H1 (cell line): ENCODE results near the gene JAG2. TPM values are rescaled to one million over a fixed set of nuclear protein-coding genes. Genes with fewer than 3 reads are reported as not detected.

Experiments
- CTCF ChIA-PET: fragments of 300-600 bp; sonication (Branson Sonifier 250); formaldehyde crosslinking; loops from one replicate; lab custom pipeline; 2021; ENCODE audit not compliant: partially characterized antibody; lab: Charles Lee
- POLR2A ChIA-PET: fragments of 300-600 bp; sonication (Branson Sonifier 250); formaldehyde crosslinking; loops from one replicate; lab custom pipeline; 2021; ENCODE audit warnings: inconsistent platforms; ENCODE audit not compliant: partially characterized antibody; lab: Charles Lee
- DNase-seq, 2 experiments: peaks; one replicate each; pipeline versions ENCODE4 v3.0.0 to v3.0.0-alpha.2; 2010 to 2022; ENCODE audit warnings: low spot score in 2 of 2, low read depth in 1 of 2, mixed read lengths in 1 of 2
- FAIRE-seq: peaks from 2 replicates; lab custom pipeline; 2011; peaks lifted over from hg19 to GRCh38; lab: Jason Lieb, UNC
- H2AFZ ChIP-seq: 2 replicates; pipeline ENCODE4 v1.8.1; 2012; ENCODE audit warnings: low read length, inconsistent platforms
- H2AK5ac ChIP-seq: 2 replicates; pipeline ENCODE4 v1.6.1; 2013; ENCODE audit warnings: low read depth, low read length
- H2BK120ac ChIP-seq: replicated peaks from 2 replicates; pipeline ENCODE3; 2013; ENCODE audit warnings: low read depth, low read length, inconsistent platforms
- H2BK12ac ChIP-seq: 2 replicates; pipeline ENCODE4 v1.6.1; 2013; ENCODE audit warnings: low read depth, low read length
- H2BK15ac ChIP-seq: 2 replicates; pipeline ENCODE4 v1.6.1; 2013; ENCODE audit warnings: low read length
- H2BK20ac ChIP-seq: 2 replicates; pipeline ENCODE4 v1.6.1; 2013; ENCODE audit warnings: low read length
- H2BK5ac ChIP-seq: 2 replicates; pipeline ENCODE4 v1.6.1; 2013; ENCODE audit warnings: low read depth, low read length
- H3K14ac ChIP-seq: 2 replicates; pipeline ENCODE4 v1.6.1; 2013; ENCODE audit warnings: inconsistent platforms; ENCODE audit not compliant: insufficient read length
- H3K18ac ChIP-seq: 2 replicates; pipeline ENCODE4 v1.6.1; 2013; ENCODE audit warnings: low read length; ENCODE audit errors: extremely low read depth
- H3K23ac ChIP-seq: 2 replicates; pipeline ENCODE4 v1.6.1; 2013; ENCODE audit warnings: inconsistent platforms; ENCODE audit not compliant: insufficient read length
- H3K23me2 ChIP-seq: 2 replicates; pipeline ENCODE4 v1.6.1; 2013; ENCODE audit warnings: low read depth, low read length
- H3K27ac ChIP-seq: 2 replicates; pipeline ENCODE4 v1.6.1; 2011; ENCODE audit warnings: low read depth, low read length, inconsistent platforms
- H3K27me3 ChIP-seq, 4 experiments: replicated peaks in 1 of 4; 1 replicate in 1 of 4; 2 replicates in 3 of 4; pipeline versions ENCODE4 v1.6.1 to v1.8.1; 2011 to 2013; ENCODE audit warnings: low read length in 3 of 4, mild to moderate bottlenecking in 3 of 4, inconsistent platforms in 2 of 4, mixed read lengths in 2 of 4, moderate library complexity in 1 of 4; ENCODE audit not compliant: control insufficient read depth in 3 of 4, insufficient read depth in 3 of 4; ENCODE audit errors: extremely low read depth in 1 of 4
- H3K36me3 ChIP-seq, 4 experiments: 2 replicates each; pipeline versions ENCODE4 v1.6.1 to v1.8.1; 2011 to 2013; ENCODE audit warnings: mild to moderate bottlenecking in 4 of 4, low read length in 3 of 4, moderate library complexity in 2 of 4, control low read depth in 1 of 4, inconsistent platforms in 1 of 4; ENCODE audit not compliant: insufficient read depth in 4 of 4, control insufficient read depth in 2 of 4
- H3K4ac ChIP-seq: replicated peaks from 2 replicates; pipeline ENCODE3; 2013; ENCODE audit warnings: low read length, low read depth, mixed read lengths, inconsistent platforms; ENCODE audit not compliant: insufficient read length
- H3K4me1 ChIP-seq, 4 experiments: replicated peaks in 1 of 4; 1 replicate in 1 of 4; 2 replicates in 3 of 4; pipeline versions ENCODE4 v1.6.1 to v1.8.1; 2011 to 2013; ENCODE audit warnings: low read length in 3 of 4, inconsistent platforms in 2 of 4, mixed read lengths in 1 of 4; ENCODE audit not compliant: insufficient read depth in 4 of 4, control insufficient read depth in 3 of 4
- H3K4me2 ChIP-seq, 2 experiments: 2 replicates each; pipeline versions ENCODE4 v1.6.1 to v1.8.1; 2011 to 2013; ENCODE audit warnings: low read depth in 2 of 2, low read length in 2 of 2, control low read depth in 1 of 2, inconsistent platforms in 1 of 2, mild to moderate bottlenecking in 1 of 2; ENCODE audit not compliant: insufficient read depth in 1 of 2
- H3K4me3 ChIP-seq, 4 experiments: fragments of 200-600, 300-600 bp in 1 of 4; sonication (generic), shearing (Covaris generic), sonication (Bioruptor Twin) in 1 of 4; 2 replicates each; pipeline versions ENCODE4 v1.5.1 to v1.8.1; 2011 to 2016; ENCODE audit warnings: low read length in 4 of 4, low read depth in 3 of 4, control low read depth in 2 of 4, inconsistent platforms in 2 of 4, mild to moderate bottlenecking in 2 of 4, mixed read lengths in 1 of 4, moderate library complexity in 1 of 4; ENCODE audit not compliant: insufficient read depth in 2 of 4; ENCODE audit errors: extremely low read depth in 1 of 4
- H3K56ac ChIP-seq: replicated peaks from 2 replicates; pipeline ENCODE3; 2013; ENCODE audit warnings: low read depth, mild to moderate bottlenecking, mixed read lengths, low read length, inconsistent platforms; ENCODE audit not compliant: insufficient read length
- H3K79me1 ChIP-seq: 2 replicates; pipeline ENCODE4 v1.6.1; 2013; ENCODE audit warnings: low read depth, low read length, control low read depth
- H3K79me2 ChIP-seq, 2 experiments: 2 replicates each; pipeline versions ENCODE4 v1.6.1 to v1.8.1; 2012 to 2013; ENCODE audit warnings: low read length in 2 of 2, mild to moderate bottlenecking in 2 of 2, inconsistent platforms in 1 of 2; ENCODE audit not compliant: insufficient read depth in 2 of 2, control insufficient read depth in 1 of 2
- H3K9ac ChIP-seq, 4 experiments: replicated peaks in 1 of 4; 1 replicate in 1 of 4; 2 replicates in 3 of 4; pipeline versions ENCODE4 v1.6.1 to v1.8.1; 2011 to 2013; ENCODE audit warnings: low read depth in 3 of 4, low read length in 3 of 4, control low read depth in 2 of 4, mild to moderate bottlenecking in 2 of 4, moderate library complexity in 2 of 4, inconsistent platforms in 1 of 4; ENCODE audit errors: extremely low read depth in 1 of 4
- H3K9me3 ChIP-seq, 2 experiments: 2 replicates each; pipeline versions ENCODE4 v1.6.1 to v1.8.1; 2012 to 2013; ENCODE audit warnings: mild to moderate bottlenecking in 2 of 2, moderate library complexity in 2 of 2, control low read depth in 1 of 2, inconsistent platforms in 1 of 2, low read depth in 1 of 2, low read length in 1 of 2, mixed read lengths in 1 of 2; ENCODE audit not compliant: insufficient read depth in 2 of 2
- H4K20me1 ChIP-seq, 2 experiments: replicated peaks in 1 of 2; 2 replicates each; pipeline versions ENCODE3 to v1.8.1; 2011 to 2013; ENCODE audit warnings: inconsistent platforms in 2 of 2, low read length in 2 of 2, mild to moderate bottlenecking in 1 of 2; ENCODE audit not compliant: insufficient read depth in 2 of 2, control insufficient read depth in 1 of 2
- H4K5ac ChIP-seq: 2 replicates; pipeline ENCODE4 v1.6.1; 2013; ENCODE audit warnings: low read length, low read depth, mixed read lengths, inconsistent platforms; ENCODE audit not compliant: insufficient read length
- H4K8ac ChIP-seq: 2 replicates; pipeline ENCODE4 v1.8.0; 2013; ENCODE audit warnings: mild to moderate bottlenecking, moderate library complexity, low read length, inconsistent platforms; ENCODE audit not compliant: insufficient read depth; ENCODE audit errors: extremely low read depth
- H4K91ac ChIP-seq: replicated peaks from 2 replicates; pipeline ENCODE3; 2013; ENCODE audit warnings: low read length, mixed read lengths, inconsistent platforms; ENCODE audit not compliant: insufficient read length
- ATF3 ChIP-seq: IDR thresholded peaks from 2 replicates; pipeline ENCODE4 v1.6.1; 2011; ENCODE audit warnings: low read depth, mild to moderate bottlenecking, low read length; ENCODE audit not compliant: insufficient read depth
- BACH1 ChIP-seq: IDR thresholded peaks from 2 replicates; pipeline ENCODE4 v1.6.1; 2012; ENCODE audit warnings: low read length, improper control_type of control experiment
- CHD1 ChIP-seq: IDR thresholded peaks from 2 replicates; pipeline ENCODE4 v1.6.1; 2012; ENCODE audit warnings: low read depth, low read length, improper control_type of control experiment
- CTBP2 ChIP-seq: IDR thresholded peaks from 2 replicates; pipeline ENCODE4 v1.7.0; 2011; ENCODE audit warnings: borderline replicate concordance, mild to moderate bottlenecking, moderate library complexity, mixed read lengths, low read length; ENCODE audit not compliant: insufficient read depth, insufficient read length
- E2F6 ChIP-seq: IDR thresholded peaks from 2 replicates; pipeline ENCODE4 v1.6.1; 2012; ENCODE audit warnings: inconsistent platforms
- GTF2F1 ChIP-seq: IDR thresholded peaks from 2 replicates; pipeline ENCODE4 v1.6.1; 2012; ENCODE audit warnings: low read depth, low read length, improper control_type of control experiment, borderline replicate concordance
- HDAC6 ChIP-seq: IDR thresholded peaks from one replicate; pipeline ENCODE4 v1.7.1; 2012; ENCODE audit warnings: low read depth, mild to moderate bottlenecking, inconsistent platforms, low read length, moderate library complexity
- MAX ChIP-seq: IDR thresholded peaks from 2 replicates; pipeline ENCODE4 v1.6.1; 2012; ENCODE audit warnings: inconsistent platforms
- RAD21 ChIP-seq, 2 experiments: IDR thresholded peaks in 1 of 2; conservative IDR thresholded peaks in 1 of 2; 2 replicates each; pipeline ENCODE4 v1.6.1; 2011; ENCODE audit warnings: low read depth in 2 of 2, low read length in 2 of 2, improper control_type of control experiment in 1 of 2, inconsistent platforms in 1 of 2, mild to moderate bottlenecking in 1 of 2, moderate library complexity in 1 of 2
- SIRT6 ChIP-seq: IDR thresholded peaks from one replicate; pipeline ENCODE4 v1.7.1; 2012; ENCODE audit warnings: low read length, inconsistent platforms
- SP1 ChIP-seq: IDR thresholded peaks from 2 replicates; pipeline ENCODE4 v1.6.1; 2011; ENCODE audit warnings: low read depth, low read length
- TCF12 ChIP-seq: IDR thresholded peaks from 2 replicates; pipeline ENCODE4 v1.6.1; 2011; ENCODE audit warnings: low read depth, mild to moderate bottlenecking, low read length
- YY1 ChIP-seq: IDR thresholded peaks from 2 replicates; pipeline ENCODE4 v1.6.1; 2011; ENCODE audit warnings: low read depth, mild to moderate bottlenecking, low read length
- whole genome bisulfite sequencing, 2 experiments: shearing (Covaris generic) in 1 of 2; methylation state at CpG; one replicate each; pipeline versions ENCODE4 v1.1.6 to v1.1.7; 2013 to 2015; ENCODE audit warnings: low lambda C conversion rate in 2 of 2, mixed read lengths in 2 of 2, inconsistent platforms in 1 of 2, low coverage in 1 of 2, missing lambda C conversion rate in 1 of 2; ENCODE audit not compliant: insufficient replicate concordance in 2 of 2, insufficient coverage in 1 of 2, insufficient read length in 1 of 2; ENCODE audit errors: extremely low coverage in 1 of 2, missing lambda C conversion rate in 1 of 2; 5-methylcytosine and 5-hydroxymethylcytosine counted together
- polyA plus RNA-seq, 7 experiments: library from polyadenylated mRNA; depleted of rRNA in 3 of 7; stranded (reverse) in 5 of 7; unstranded in 2 of 7; fragments of >200 nt in 5 of 7; fragments of 200-250 nt in 2 of 7; gene quantifications; 1 replicate in 5 of 7; 2 replicates in 1 of 7; 4 replicates in 1 of 7; pipeline versions ENCODE4 v1.2.1 to v1.2.3, GENCODE V29; 2011 to 2013; ENCODE audit warnings: missing spikeins in 2 of 7, mixed read lengths in 2 of 7
- total RNA-seq: library from RNA; stranded (reverse); fragmentation: NEBNext Ultra II Directional; extraction: Animal tissue kit (Norgen Biotek cat#: 25700); gene quantifications from 2 replicates; pipeline ENCODE4 v1.2.1, GENCODE V29; 2021

The JAG2 gene
- total and polyA plus RNA-seq, 2 of the 8 experiments (the other 6 are each of a cell fraction or from before 2014, with no cell fraction given), result 2.8 to 6.2 TPM

GRCh38 chr14:105207460-105207901 is 38.9 kb upstream of the JAG2 start:
- H3K14ac ChIP-seq, result no peak overlapping the region
- no peak overlapping the region for H2BK5ac ChIP-seq
- no peak overlapping the region for H2AFZ ChIP-seq
- DNase-seq (no peak), FAIRE-seq (no peak)
- H3K4me2 ChIP-seq, result no peak overlapping the region
- H2BK120ac ChIP-seq, result no peak overlapping the region
- H3K27ac ChIP-seq, result no peak overlapping the region
- H3K23ac ChIP-seq, result no peak overlapping the region
- no peak overlapping the region for H2BK20ac ChIP-seq
- no peak overlapping the region for H4K5ac ChIP-seq
- no peak overlapping the region for H3K9ac ChIP-seq
- no peak overlapping the region for H3K56ac ChIP-seq
- WGBS, 2 experiments, result 88% methylated on average over 11 of the region's 13 CpGs; no CpG with 5 or more reads in 1 of the 2 experiments
- H3K4ac ChIP-seq, result no peak overlapping the region
- H3K36me3 ChIP-seq, result no peaks in the 10 kb centered on the region
- peaks cover 3 to 10% of the 10 kb centered on the region in 2 experiments for H4K20me1 ChIP-seq
- no peak overlapping the region for H2BK12ac ChIP-seq
- no peak overlapping the region for H3K4me3 ChIP-seq
- no peak overlapping the region for H3K18ac ChIP-seq
- ChIA-PET POLR2A (no interaction called here), CTCF (interaction anchor here (0.9 to 1.4 kb wide), 11 partner anchors 9 to 190 kb away, joined by 3 to 9 read pairs (median 3); partner anchors contain the start of gene TEX22)
- H2BK15ac ChIP-seq, result no peak overlapping the region
- H3K9me3 ChIP-seq, result no peaks in the 10 kb centered on the region
- no peaks in the 10 kb centered on the region for H3K79me1 ChIP-seq
- H3K27me3 ChIP-seq, result peaks cover 0 to 2% (median 0%) of the 10 kb centered on the region in 4 experiments; a peak in 2 of 7 replicates
- H3K4me1 ChIP-seq, result peaks cover 0 to 4% (median 0%) of the 10 kb centered on the region in 4 experiments; a peak in 1 of 7 replicates
- H3K79me2 ChIP-seq, result no peaks in the 10 kb centered on the region
- no peaks in the 10 kb centered on the region for H3K23me2 ChIP-seq
- no peak overlapping the region for H2AK5ac ChIP-seq
- no peak overlapping the region for H4K91ac ChIP-seq
- H4K8ac ChIP-seq, result no peak overlapping the region
- TF ChIP-seq ATF3 (no peak), MAX (0 out of 2 replicates have a peak, but pooled peaks have one; percentile 32), CHD1 (no peak), BACH1 (no peak), CTBP2 (no peak), HDAC6 (no peak), YY1 (no peak), E2F6 (no peak), GTF2F1 (no peak), TCF12 (no peak), SIRT6 (no peak), RAD21 (IDR thresholded peaks at IDR 0.05 in 1 of 2, conservative IDR thresholded peaks at IDR 0.05 in 1 of 2; ENCODE audit: low read depth in 2 of 2, low read length in 2 of 2) (peak; percentile 36 to 49), SP1 (no peak)
